Measurements from ENCODE around the gene ADCK1. TPM values are rescaled to one million over a fixed set of nuclear protein-coding genes. Genes with fewer than 3 reads are reported as not detected.
"Not testable (repeated sequence)": the region's sequence is repeated elsewhere in the genome, so short reads cannot be mapped to it uniquely, and the experiment has no call there.

The ADCK1 gene
- total RNA-seq, 2 donors from 2014 or later = 9.6 to 10.1 TPM

DNA sequence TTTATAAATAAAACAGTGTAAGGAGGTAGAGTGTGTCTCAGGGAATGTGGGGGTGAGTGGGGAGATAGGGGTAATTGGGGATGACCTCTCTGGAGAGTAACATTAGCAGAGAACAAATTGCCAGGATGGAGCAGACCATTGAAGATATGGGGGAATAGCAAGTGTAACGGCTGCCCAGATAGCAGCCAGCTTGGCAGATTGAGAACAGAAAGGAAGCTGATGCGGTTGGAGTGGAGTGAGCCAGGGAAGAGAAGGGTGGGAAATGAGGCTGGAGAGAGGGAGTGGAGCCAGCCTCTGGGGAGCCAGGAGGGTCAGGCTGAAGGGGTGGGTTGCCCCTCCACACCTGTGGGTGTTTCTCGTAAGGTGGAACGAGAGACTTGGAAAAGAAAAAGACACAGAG is 5.6 kb upstream of the ADCK1 start:
- TF ChIP-seq POLR2AphosphoS5 (IDR thresholded peaks at IDR 0.05) (no peak), POLR2A (IDR thresholded peaks at IDR 0.05) (no peak)
- TF ChIP-seq, protein P1, sequence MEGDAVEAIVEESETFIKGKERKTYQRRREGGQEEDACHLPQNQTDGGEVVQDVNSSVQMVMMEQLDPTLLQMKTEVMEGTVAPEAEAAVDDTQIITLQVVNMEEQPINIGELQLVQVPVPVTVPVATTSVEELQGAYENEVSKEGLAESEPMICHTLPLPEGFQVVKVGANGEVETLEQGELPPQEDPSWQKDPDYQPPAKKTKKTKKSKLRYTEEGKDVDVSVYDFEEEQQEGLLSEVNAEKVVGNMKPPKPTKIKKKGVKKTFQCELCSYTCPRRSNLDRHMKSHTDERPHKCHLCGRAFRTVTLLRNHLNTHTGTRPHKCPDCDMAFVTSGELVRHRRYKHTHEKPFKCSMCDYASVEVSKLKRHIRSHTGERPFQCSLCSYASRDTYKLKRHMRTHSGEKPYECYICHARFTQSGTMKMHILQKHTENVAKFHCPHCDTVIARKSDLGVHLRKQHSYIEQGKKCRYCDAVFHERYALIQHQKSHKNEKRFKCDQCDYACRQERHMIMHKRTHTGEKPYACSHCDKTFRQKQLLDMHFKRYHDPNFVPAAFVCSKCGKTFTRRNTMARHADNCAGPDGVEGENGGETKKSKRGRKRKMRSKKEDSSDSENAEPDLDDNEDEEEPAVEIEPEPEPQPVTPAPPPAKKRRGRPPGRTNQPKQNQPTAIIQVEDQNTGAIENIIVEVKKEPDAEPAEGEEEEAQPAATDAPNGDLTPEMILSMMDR (IDR thresholded peaks at IDR 0.05) = no peak
- Histone ChIP-seq H3K36me3 (no peaks in the 10 kb centered on the region), H3K9me3 (no peaks in the 10 kb centered on the region), H3K4me1 (replicated peaks) (no peaks in the 10 kb centered on the region), H3K27me3 (replicated peaks; ENCODE audit: insufficient read depth) (no peaks in the 10 kb centered on the region), H3K27ac (no peak overlapping the region), H3K4me3 (no peak overlapping the region)
- no peak for DNase-seq (ENCODE audit: low spot score)
- 75% methylated on average over 4 of the region's 4 CpGs for WGBS
- intact Hi-C loops (cut with DNase I) = no loop called here

DNA sequence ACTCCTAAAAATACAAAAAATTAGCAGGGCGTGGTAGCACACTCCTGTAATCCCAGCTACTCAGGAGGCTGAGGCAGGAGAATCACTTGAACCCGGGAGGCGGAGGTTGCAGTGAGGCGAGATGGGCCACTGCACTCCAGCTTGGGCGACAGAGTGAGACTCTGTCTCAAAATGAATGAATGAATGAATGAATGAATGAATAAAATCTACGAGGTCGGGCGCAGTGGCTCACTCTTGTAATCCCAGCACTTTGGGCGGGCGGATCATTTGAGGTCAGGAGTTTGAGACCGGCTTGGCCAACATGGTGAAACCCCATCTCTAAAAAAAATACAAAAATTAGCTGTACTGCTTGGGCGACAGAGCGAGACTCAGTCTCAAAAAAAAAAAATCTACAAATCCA is 453 bp upstream of the ADCK1 start:
- Histone ChIP-seq H3K4me3 (peak overlapping the region; percentile 66 to 93), H3K27ac (peak overlapping the region; percentile 67 to 83)
- 72% methylated on average over 13 of the region's 13 CpGs for WGBS
- H3K9me3 ChIP-seq; H3K27me3 ChIP-seq (replicated peaks; ENCODE audit: insufficient read depth); intact Hi-C loops (cut with DNase I); DNase-seq (ENCODE audit: low spot score); H3K36me3 ChIP-seq; H3K4me1 ChIP-seq (replicated peaks): not testable (repeated sequence)

DNA sequence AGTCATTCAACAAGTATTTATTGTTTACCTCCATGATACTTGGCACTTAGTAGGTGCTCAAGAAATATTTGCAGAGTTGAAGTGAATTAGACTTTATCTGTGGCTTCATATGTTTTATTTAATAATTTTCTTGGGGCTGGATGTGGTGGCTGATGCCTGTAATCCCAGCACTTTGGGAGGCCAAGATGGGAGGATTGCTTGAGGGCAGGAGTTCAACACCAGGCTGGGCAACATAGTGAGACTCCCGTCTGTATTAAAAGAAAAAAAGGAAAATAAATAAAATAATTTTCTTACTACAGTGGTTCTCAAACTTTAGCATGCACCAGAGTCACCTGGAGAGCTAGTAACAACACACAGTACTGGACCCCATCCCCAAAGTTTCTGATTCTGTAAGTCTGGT is 905 bp downstream of the ADCK1 start:
- H3K4me3 ChIP-seq = peak overlapping the region in 1 of 2 donors; percentile 93
- no peaks in the 10 kb centered on the region for H3K36me3 ChIP-seq
- TF ChIP-seq, protein P1 (IDR thresholded peaks at IDR 0.05) = no peak
- TF ChIP-seq POLR2A (IDR thresholded peaks at IDR 0.05) (no peak), POLR2AphosphoS5 (IDR thresholded peaks at IDR 0.05) (no peak)
- H3K27me3 ChIP-seq (replicated peaks; ENCODE audit: insufficient read depth) = no peaks in the 10 kb centered on the region
- WGBS = 85% methylated on average over 1 of the region's 1 CpG
- H3K27ac ChIP-seq = no peak overlapping the region
- intact Hi-C loops (cut with DNase I) = loop anchor here (2.0 kb wide), 1 partner anchor 40 kb away; the partner anchor contains the start of gene SNW1
- no peaks in the 10 kb centered on the region for H3K4me1 ChIP-seq (replicated peaks)
- no peaks in the 10 kb centered on the region for H3K9me3 ChIP-seq
- DNase-seq (ENCODE audit: low spot score) = no peak

DNA sequence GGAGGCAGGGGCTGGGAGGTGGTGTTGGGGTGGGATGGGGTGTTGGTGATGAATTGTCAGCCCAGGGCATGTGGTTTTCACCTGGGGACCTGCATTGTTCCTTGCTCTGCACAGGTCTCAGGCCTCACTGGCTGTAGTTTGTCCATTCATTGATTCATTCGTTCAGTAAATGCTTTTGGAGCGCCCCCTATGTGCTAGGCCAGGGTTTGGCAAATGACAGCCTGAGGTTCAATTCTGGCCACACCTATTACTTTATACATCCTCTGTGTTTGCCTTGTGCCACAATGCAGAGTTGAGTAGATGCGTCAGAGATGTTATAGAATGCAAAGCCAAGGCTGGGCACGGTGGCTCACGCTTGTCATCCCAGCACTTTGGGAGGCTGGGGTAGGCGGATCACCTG is 4.7 kb downstream of the ADCK1 start:
- TF ChIP-seq POLR2A (IDR thresholded peaks at IDR 0.05) (no peak), POLR2AphosphoS5 (IDR thresholded peaks at IDR 0.05) (no peak)
- TF ChIP-seq, protein P1 (IDR thresholded peaks at IDR 0.05) = no peak
- 64% methylated on average over 6 of the region's 6 CpGs for WGBS
- Histone ChIP-seq H3K27ac (no peak overlapping the region), H3K4me1 (replicated peaks) (no peaks in the 10 kb centered on the region), H3K27me3 (replicated peaks; ENCODE audit: insufficient read depth) (no peaks in the 10 kb centered on the region), H3K4me3 (no peak overlapping the region), H3K36me3 (no peaks in the 10 kb centered on the region), H3K9me3 (no peaks in the 10 kb centered on the region)
- DNase-seq (ENCODE audit: low spot score) = no peak
- intact Hi-C loops (cut with DNase I) = no loop called here

DNA sequence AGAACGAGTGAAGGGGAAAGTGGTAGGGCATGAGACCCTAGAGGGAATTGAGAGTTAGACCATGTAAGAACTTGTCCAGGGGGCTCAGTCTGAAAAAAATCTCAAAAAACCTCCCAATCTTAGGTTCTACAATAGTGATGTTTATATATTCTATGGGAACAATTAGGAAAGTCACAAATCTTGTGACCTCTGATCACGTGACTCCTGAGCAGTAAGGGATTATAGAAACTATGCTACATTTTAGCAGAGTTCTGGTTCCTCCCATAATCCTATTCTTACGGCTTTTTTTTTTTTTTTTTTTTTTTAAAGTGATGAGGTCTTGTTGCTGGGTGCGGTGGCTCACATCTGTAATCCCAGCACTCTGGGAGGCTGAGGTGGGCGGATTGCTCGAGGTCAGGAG is 5.8 kb downstream of the ADCK1 start:
- Histone ChIP-seq H3K27me3 (replicated peaks; ENCODE audit: insufficient read depth) (no peaks in the 10 kb centered on the region), H3K9me3 (no peaks in the 10 kb centered on the region), H3K27ac (no peak overlapping the region), H3K36me3 (no peaks in the 10 kb centered on the region), H3K4me3 (no peak overlapping the region), H3K4me1 (replicated peaks) (no peaks in the 10 kb centered on the region)
- 81% methylated on average over 6 of the region's 6 CpGs for WGBS
- no peak for TF ChIP-seq POLR2A (IDR thresholded peaks at IDR 0.05)
- TF ChIP-seq, protein P1 (IDR thresholded peaks at IDR 0.05) = no peak
- DNase-seq (ENCODE audit: low spot score) = no peak
- intact Hi-C loops (cut with DNase I) = no loop called here
